Smooth muscle cell (in vitro differentiated cells): Measurements from ENCODE around the gene ACTR5. TPM values are rescaled to one million over a fixed set of nuclear protein-coding genes. Genes with fewer than 3 reads are reported as not detected.
"Not testable (repeated sequence)": the region's sequence is repeated elsewhere in the genome, so short reads cannot be mapped to it uniquely, and the experiment has no call there.

Experiments
- DNase-seq: peaks from one replicate; lab custom pipeline; 2025; ENCODE audit not compliant: unreplicated experiment; lab: John Stamatoyannopoulos, UW
- H2AFZ ChIP-seq: fragments of 200-600 bp; sonication (generic); 2 replicates; pipeline ENCODE4 v1.6.0; 2016; ENCODE audit warnings: antibody characterized with exemption, low read depth, mild to moderate bottlenecking
- H3F3A ChIP-seq: fragments of 200-600 bp; sonication (generic); 2 replicates; pipeline ENCODE4 v1.6.0; 2017; ENCODE audit warnings: antibody characterized with exemption, low read depth
- H3K27ac ChIP-seq: fragments of 200-600 bp; sonication (generic); 2 replicates; pipeline ENCODE4 v1.5.1; 2016; ENCODE audit warnings: low read depth, mild to moderate bottlenecking
- H3K27me3 ChIP-seq: fragments of 200-600 bp; sonication (generic); 2 replicates; pipeline ENCODE4 v1.6.1; 2016; ENCODE audit warnings: low read depth, mild to moderate bottlenecking
- H3K36me3 ChIP-seq: fragments of 200-600 bp; sonication (generic); 2 replicates; pipeline ENCODE4 v1.5.1; 2016; ENCODE audit warnings: low read depth
- H3K4me1 ChIP-seq: fragments of 200-600 bp; sonication (generic); 2 replicates; pipeline ENCODE4 v1.5.1; 2016; ENCODE audit warnings: low read depth
- H3K4me2 ChIP-seq: fragments of 200-600 bp; sonication (generic); 2 replicates; pipeline ENCODE4 v1.6.0; 2016; ENCODE audit warnings: mild to moderate bottlenecking
- H3K4me3 ChIP-seq: fragments of 200-600 bp; sonication (generic); 2 replicates; pipeline ENCODE4 v1.5.1; 2016; ENCODE audit warnings: mild to moderate bottlenecking
- H3K79me2 ChIP-seq: fragments of 200-600 bp; sonication (generic); 2 replicates; pipeline ENCODE4 v1.6.0; 2016; ENCODE audit warnings: low read depth, mild to moderate bottlenecking
- H3K9ac ChIP-seq: fragments of 200-600 bp; sonication (generic); 2 replicates; pipeline ENCODE4 v1.6.0; 2016; ENCODE audit warnings: low read depth
- H3K9me3 ChIP-seq: fragments of 200-600 bp; sonication (generic); replicated peaks from 2 replicates; pipeline ENCODE4 v1.5.1; 2016; ENCODE audit warnings: low read depth
- H4K20me1 ChIP-seq: fragments of 200-600 bp; sonication (generic); 2 replicates; pipeline ENCODE4 v1.6.0; 2016; ENCODE audit warnings: low read depth
- CTCF ChIP-seq: fragments of 200-600 bp; sonication (generic); IDR thresholded peaks from 2 replicates; pipeline ENCODE4 v1.5.1; 2017; ENCODE audit warnings: borderline replicate concordance, mild to moderate bottlenecking, antibody characterized with exemption; ENCODE audit not compliant: insufficient read depth, poor library complexity, severe bottlenecking
- WGBS: methylation state at CpG from one replicate; pipeline ENCODE4 v1.1.7; 2016; ENCODE audit warnings: low lambda C conversion rate; 5-methylcytosine and 5-hydroxymethylcytosine counted together
- polyA plus RNA-seq: library from polyadenylated mRNA; unstranded; fragments of >200 nt; fragmentation: Nextera tagmentation; extraction: Ambion mirVana; gene quantifications from 2 replicates; pipeline ENCODE4 v1.2.1, GENCODE V29; 2016
- total RNA-seq: library from RNA; depleted of rRNA; stranded (reverse); fragments of >200 nt; gene quantifications from 2 replicates; pipeline ENCODE4 v1.2.3, GENCODE V29; 2014

ACTR5 gene
- total and polyA plus RNA-seq, 2 experiments from 2014 or later, result 6.9 to 9.8 TPM

GRCh38 chr20:38791940-38792339, 43.7 kb downstream of the ACTR5 start:
- H3K4me2 ChIP-seq, result no peak overlapping the region
- H4K20me1 ChIP-seq, result no peaks in the 10 kb centered on the region
- no peak overlapping the region for H2AFZ ChIP-seq
- no peaks in the 10 kb centered on the region for H3K9me3 ChIP-seq
- no peak overlapping the region for H3K9ac ChIP-seq
- H3K27ac ChIP-seq, result no peak overlapping the region
- H3K4me1 ChIP-seq, result no peaks in the 10 kb centered on the region
- H3K27me3 ChIP-seq, result no peaks in the 10 kb centered on the region
- H3F3A ChIP-seq, result no peaks in the 10 kb centered on the region
- no peak for DNase-seq
- no peaks in the 10 kb centered on the region for H3K79me2 ChIP-seq
- no peak overlapping the region for H3K4me3 ChIP-seq
- H3K36me3 ChIP-seq, result no peaks in the 10 kb centered on the region
- 94% methylated on average over 1 of the region's 1 CpG for WGBS
- TF ChIP-seq CTCF, result no peak

GRCh38 chr20:38794057-38794456, 45.8 kb downstream of the ACTR5 start:
- H3F3A ChIP-seq, DNase-seq, H3K36me3 ChIP-seq, H3K27me3 ChIP-seq, H3K27ac ChIP-seq, H3K4me1 ChIP-seq, H3K4me2 ChIP-seq, H3K4me3 ChIP-seq, H3K9me3 ChIP-seq, H4K20me1 ChIP-seq, H3K79me2 ChIP-seq, H2AFZ ChIP-seq, H3K9ac ChIP-seq: not testable (repeated sequence)
- 86% methylated on average over 5 of the region's 5 CpGs for WGBS

GRCh38 chr20:38798266-38798665, 50.0 kb downstream of the ACTR5 start:
- WGBS, result 86% methylated on average over 3 of the region's 3 CpGs

GRCh38 chr20:38799203-38799602, 50.9 kb downstream of the ACTR5 start:
- WGBS, result 93% methylated on average over 4 of the region's 4 CpGs
- no peak overlapping the region for H3K9ac ChIP-seq
- no peak for TF ChIP-seq CTCF
- no peaks in the 10 kb centered on the region for H3K79me2 ChIP-seq
- DNase-seq, result no peak
- no peaks in the 10 kb centered on the region for H3K9me3 ChIP-seq
- H3F3A ChIP-seq, result no peaks in the 10 kb centered on the region
- H3K4me3 ChIP-seq, result no peak overlapping the region
- H3K27me3 ChIP-seq, result peaks cover 6% of the 10 kb centered on the region
- H3K27ac ChIP-seq, result no peak overlapping the region
- H2AFZ ChIP-seq, result no peak overlapping the region
- no peaks in the 10 kb centered on the region for H4K20me1 ChIP-seq
- H3K36me3 ChIP-seq, result no peaks in the 10 kb centered on the region
- peaks cover 4% of the 10 kb centered on the region for H3K4me1 ChIP-seq
- H3K4me2 ChIP-seq, result no peak overlapping the region

More at GRCh38 chr20:38798266-38798665, 50.0 kb downstream of the ACTR5 start:
- DNase-seq, result no peak
- H3K9me3 ChIP-seq, result no peaks in the 10 kb centered on the region
- H3K4me2 ChIP-seq, result no peak overlapping the region
- H3F3A ChIP-seq, result no peaks in the 10 kb centered on the region
- no peak overlapping the region for H3K4me3 ChIP-seq
- H3K27me3 ChIP-seq, result peaks cover 6% of the 10 kb centered on the region
- H3K9ac ChIP-seq, result no peak overlapping the region
- H2AFZ ChIP-seq, result no peak overlapping the region
- H3K27ac ChIP-seq, result no peak overlapping the region
- no peaks in the 10 kb centered on the region for H4K20me1 ChIP-seq
- no peak for TF ChIP-seq CTCF
- no peaks in the 10 kb centered on the region for H3K36me3 ChIP-seq
- no peaks in the 10 kb centered on the region for H3K79me2 ChIP-seq
- H3K4me1 ChIP-seq, result no peaks in the 10 kb centered on the region
